HG02571 (cell line): ENCODE data around the gene CDCA5.

Source experiments
- ATAC-seq: cut with Tn5 transposase; IDR thresholded peaks from one replicate; pipeline ENCODE4 v1.9.1; 2021; ENCODE audit warnings: mild to moderate bottlenecking, moderate library complexity; ENCODE audit not compliant: unreplicated experiment

The CDCA5 gene

DNA sequence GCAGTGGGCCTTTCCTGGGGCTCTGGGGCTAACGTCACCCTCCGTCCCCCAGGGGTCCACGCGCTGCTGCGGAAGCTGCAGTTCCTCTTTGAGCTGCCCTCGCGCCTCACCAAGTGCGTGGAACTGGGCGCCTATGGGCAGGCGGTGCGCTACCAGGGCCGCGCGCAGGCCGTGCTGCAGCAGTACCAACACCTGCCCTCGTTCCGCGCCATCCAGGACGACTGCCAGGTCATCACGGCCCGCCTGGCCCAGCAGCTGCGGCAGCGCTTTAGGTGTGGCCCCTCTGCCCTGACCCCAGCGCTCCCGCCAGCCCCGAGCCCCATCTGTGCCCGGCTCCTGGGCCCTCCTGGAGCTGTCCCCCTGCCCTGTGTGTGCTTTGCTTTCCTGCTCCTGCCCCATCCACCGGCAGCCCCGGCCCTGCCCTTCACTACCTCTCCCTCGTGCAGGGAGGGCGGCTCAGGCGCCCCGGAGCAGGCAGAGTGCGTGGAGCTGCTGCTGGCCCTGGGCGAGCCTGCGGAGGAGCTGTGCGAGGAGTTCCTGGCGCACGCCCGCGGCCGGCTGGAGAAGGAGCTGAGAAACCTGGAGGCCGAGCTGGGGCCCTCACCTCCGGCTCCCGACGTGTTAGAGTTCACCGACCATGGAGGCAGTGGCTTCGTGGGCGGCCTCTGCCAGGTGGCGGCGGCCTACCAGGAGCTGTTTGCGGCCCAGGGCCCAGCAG lies 24.1 kb upstream of the CDCA5 start:
- ATAC-seq = no peak

DNA sequence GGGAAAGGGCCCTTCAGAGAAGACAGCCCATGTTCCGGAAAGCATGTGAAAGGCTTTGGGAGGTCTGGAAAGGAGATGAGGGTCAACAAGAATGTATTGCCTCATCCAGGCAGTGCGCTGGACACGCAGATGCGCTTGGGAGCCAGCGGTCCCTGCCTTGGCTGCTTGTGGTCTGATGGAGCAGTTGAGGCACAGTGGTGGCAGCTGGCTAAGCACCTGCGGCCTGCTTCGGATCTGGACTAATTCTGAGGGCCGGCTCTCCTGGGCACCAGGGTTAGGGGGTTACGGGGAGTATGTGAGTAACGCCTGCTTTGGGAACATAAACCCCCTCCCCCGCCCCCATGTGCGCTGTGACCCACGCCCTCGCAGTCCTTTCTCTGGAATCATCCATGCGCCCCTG lies 23.2 kb upstream of the CDCA5 start:
- no peak for ATAC-seq

DNA sequence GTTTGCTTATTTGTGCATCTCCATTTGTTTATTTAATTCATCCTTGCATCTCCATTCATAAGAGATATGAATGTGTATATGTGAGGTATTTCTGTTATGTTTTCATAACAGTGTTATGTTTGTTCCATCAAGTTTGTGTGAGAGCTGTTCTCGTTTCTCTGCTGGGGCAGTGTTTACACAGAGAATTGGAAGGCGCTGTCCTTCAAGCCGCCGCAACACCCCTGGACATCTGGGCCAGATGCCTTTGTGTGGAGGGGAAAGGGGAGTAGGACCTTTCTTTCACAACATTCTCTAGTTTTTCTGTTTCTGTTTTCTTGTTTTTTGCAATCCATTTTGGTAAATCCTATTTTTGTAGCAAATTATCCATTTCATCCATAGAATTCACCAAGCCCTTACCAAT lies 20.8 kb upstream of the CDCA5 start:
- no peak for ATAC-seq

DNA sequence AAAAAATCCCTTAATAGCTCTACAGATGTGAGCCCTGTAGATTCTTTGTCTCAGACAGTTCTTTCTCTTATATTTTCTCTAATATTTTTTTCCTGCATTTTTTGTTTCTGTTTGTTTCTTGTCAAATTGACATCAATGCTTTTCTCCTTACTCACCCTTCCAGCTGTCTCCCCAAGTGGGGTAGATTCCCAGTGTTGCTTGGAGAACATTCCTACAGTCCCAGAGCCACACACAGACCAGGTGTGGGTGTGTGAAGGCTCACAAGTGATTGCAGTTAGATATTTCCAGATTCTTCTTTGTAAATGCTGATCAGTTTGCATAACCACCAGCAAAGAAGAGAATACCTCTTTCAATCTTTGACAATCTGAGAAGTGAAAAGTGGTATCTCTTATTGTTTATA lies 19.6 kb upstream of the CDCA5 start:
- ATAC-seq = no peak

DNA sequence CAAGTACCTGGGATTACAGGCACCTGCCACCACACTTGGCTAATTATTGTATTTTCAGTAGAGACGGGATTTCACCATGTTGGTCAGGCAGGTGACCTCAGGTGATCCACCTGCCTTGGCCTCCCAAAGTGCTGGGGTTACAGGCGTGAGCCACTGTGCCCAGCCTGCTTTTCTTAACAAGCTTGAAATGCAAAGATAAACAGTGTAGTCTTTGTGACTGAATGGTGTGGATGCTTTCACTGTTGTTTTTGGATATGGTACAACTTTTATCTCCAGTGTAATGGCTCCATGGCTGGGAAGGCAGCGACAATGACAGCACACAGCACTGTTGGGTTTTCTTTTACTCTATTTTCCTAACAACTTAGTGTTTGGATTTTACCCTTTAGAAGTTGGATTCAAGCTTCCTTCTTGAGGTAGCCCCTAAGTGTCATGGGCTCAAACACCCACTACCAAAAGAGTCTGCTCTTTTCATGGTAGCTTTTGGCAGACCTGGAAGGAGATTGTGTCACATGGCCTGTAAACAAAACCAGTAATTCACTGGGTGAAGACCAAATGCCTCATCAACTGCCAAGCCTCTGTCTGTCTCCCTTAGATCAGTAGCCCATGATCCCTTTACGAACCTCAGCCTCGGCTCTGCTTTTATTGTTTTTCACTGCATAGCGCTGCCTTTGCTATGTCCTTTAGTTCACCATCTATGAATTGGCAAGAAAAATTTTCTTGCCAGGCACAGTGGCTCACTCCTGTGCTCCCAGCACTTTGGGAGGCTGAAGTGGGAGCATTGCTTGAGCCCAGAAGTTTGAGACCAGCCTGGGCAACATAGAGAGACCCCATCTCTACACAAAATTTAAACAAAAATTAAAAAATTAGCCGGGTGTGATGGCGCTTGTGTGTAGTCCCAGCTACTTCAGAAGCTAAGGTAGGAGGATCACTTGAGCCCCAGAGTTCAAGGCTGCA lies 18.6 kb upstream of the CDCA5 start:
- ATAC-seq = no peak

DNA sequence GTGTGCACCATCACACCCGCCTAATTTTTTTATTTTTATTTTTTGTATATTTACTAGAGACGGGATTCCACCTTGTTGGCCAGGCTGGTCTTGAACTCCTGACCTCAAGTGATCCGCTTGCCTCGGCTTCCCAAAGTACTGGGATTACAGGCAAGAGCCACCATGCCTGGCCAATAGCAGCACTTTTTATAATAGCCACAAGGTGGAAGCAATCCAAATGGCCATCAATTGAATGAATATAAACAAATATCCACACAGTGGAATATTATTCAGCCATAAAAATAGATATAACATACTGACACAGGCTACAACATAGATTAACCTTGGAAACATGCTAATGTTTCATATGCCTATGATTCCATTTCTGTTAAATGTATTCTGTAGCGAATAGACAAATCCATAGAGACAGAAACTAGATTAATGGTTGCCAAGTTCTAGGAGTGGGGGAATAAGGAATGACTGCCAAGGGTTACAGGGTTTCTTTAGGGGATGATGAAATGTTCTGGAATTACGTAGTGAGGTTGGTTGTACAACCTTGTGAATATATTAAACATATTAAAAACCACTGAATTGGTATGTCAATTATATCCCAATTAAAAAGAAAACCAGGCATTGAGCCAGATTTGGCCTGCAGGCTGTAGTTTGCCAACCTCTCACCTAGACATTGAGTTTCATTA lies 17.0 kb upstream of the CDCA5 start:
- no peak for ATAC-seq

DNA sequence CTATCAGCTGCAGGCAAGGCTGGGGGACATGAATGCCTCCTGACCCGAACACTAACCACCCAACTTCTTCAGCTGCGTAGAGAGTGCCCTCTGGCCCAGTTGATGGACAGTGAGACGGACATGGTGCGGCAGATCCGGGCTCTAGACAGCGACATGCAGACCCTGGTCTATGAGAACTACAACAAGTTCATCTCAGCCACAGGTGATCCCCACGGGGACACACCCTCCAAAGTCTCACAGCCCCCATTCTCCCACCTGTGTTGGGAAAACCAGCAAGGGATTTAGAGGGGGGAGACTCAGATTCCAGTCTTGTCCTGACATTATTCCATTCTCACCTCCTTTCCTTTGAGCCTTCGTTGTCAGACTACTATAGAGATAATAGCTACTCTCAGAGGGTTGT lies 13.1 kb upstream of the CDCA5 start:
- ATAC-seq = no peak

DNA sequence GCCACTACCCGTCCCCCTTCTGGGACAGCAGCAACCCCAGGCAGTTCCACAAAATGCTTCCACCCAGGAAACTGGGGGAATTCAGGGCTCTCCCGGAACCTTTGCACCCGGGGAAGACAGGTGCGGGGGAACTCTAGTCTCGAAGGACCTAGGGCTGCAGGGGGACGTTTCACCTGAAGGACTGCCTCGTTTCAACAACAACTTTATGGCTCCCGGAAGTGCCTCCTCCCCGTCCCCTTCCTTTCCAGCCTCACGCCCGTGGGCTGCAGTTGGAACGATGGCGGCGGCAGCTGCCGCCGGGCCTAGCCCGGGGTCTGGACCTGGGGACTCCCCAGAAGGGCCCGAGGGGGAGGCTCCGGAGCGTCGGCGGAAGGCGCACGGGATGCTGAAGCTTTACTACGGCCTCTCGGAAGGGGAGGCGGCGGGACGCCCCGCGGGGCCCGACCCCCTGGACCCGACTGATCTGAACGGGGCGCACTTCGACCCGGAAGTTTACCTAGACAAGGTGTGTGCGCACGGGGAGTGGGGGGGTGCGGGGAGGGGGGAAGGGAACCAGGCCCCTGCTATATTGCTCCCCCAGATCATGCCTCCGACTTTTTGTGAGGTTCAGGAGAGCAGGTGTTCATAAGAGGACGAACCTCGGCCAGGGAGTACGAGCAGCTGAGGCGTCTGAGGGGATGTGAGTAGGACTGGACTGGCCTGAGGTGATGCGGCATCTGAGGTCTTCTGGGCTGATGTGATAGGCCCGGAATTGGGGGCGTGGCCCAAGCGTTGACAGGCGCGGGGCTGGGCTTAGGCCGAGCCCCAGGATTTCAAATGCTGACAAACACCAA lies 12.3 kb upstream of the CDCA5 start, which contains the start of gene VPS51:
Gene VPS51 (plus strand): TSS at position 241 of the 833 bp plus-strand sequence. CDS start 37 bp downstream, at position 278.
- peak; percentile 87 for ATAC-seq

DNA sequence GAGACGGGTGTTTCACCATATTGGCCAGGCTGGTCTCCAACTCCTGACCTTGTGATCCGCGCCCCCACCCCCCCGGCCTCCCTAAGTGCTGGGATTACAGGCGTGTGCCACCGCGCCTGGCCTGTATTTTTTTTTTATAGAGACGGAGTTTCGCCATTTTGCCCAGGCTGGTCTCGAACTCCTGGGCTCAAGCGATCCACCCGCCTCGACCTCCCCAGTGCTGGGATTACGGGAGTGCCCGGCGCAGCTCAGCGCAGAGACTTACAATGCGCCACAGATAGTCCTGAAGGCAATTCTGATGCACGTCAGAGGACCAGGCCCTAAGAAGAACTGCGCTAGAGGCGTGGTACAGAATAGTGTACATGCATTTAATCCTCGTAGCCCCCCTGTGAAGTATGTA lies 11.6 kb upstream of the CDCA5 start:
- no peak for ATAC-seq

DNA sequence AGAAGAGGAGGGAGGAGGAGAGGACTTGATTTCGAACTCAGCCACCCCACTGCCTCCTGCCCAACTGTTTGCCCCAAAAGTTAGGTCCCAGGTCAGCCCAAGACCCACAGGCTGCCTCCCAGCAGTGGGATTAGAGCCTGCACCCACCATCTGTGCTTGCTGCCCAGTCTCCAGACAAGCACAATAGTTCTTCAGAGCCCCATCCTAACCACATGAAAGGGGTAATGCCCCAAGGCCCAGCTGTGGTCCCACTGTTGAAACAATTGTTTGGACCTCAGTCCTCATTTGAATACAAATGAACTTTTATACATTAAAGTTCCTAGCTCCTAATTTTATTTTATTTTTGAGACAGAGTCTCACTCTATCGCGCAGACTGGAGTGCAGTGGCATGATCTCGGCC lies 6.8 kb upstream of the CDCA5 start:
- no peak for ATAC-seq

DNA sequence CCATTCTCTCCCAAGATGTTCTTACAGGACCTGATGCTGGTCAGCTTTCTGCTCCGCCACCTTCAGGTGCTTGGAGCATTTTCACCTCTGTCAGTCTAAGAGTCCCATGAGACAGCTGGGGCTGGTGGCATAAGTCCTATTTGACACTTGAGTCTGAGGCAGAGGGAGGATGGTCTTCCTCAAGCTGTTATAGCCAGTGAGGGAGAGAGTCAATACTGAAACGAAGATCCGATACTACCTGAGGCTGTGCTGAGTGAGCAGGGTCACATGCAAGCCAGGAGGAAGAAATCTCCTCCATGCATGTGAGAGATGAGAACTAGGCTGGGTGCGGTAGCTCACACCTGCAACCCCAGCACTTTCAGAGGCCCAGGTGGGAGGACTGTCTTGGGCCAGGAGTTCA lies 5.8 kb upstream of the CDCA5 start:
- no peak for ATAC-seq

DNA sequence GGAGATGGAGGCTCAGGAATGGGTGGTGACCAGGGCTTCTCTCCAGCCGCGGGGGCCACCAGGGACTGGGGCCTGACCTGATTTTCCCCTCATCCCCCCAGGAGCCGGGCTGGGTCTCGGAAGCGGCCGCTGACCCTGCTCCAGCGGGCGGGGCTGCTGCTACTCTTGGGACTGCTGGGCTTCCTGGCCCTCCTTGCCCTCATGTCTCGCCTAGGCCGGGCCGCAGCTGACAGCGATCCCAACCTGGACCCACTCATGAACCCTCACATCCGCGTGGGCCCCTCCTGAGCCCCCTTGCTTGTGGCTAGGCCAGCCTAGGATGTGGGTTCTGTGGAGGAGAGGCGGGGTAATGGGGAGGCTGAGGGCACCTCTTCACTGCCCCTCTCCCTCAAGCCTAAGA lies 4.0 kb upstream of the CDCA5 start:
- ATAC-seq = no peak

DNA sequence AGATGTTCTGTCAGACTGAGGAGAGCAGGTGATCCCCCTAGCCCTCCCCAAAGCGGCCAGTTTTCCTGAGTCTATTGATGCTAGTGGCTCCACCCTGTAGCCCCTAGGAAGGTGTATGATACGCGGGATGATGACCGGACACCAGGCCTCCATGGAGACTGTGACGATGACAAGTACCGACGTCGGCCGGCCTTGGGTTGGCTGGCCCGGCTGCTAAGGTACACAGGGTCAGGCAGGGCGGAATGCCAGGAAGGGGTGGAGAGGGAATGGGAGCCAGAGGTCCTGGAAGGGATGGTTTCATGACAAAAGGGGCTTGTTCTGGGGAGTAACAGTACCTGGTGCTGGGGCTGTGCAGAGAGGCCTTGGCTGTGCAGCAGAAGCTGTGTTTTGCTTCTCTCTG lies 3.4 kb upstream of the CDCA5 start:
- no peak for ATAC-seq

DNA sequence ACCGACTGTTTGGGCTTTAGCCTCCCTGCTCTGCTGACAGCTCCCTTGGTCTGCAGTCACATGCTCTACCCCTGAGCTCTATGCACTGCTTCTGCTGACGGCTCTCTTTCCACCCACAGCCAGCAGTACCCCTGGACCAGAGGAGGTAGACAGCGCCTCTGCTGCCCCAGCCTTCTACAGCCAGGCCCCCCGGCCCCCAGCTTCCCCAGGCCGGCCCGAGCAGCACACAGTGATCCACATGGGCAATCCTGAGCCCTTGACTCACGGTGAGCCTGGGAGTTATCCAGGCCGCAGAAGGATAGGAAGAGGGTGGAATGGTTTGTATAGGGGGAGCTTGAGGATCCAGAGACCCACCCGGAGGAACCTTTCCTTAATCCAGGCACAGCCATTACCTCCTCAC lies 3.0 kb upstream of the CDCA5 start:
- ATAC-seq = no peak

DNA sequence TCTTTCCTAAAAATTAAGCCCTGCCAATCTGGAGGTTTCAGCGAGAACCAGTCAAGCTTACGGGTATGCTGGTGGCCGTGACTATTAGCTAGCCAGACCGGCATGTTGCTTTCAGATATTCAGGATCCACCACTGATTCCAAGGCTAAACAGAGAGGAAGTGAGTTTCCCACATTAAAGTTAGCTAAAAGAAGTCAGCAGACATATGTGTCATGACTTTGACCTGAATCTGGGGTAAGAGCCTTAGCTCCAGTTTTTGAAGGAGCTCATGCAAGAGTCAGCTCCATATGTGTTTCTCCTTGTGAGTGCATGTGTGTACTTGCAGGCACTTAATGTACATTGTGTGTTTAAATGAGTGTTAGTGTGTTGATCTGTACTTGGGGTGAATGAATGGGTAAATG lies 1.6 kb upstream of the CDCA5 start:
- no peak for ATAC-seq

DNA sequence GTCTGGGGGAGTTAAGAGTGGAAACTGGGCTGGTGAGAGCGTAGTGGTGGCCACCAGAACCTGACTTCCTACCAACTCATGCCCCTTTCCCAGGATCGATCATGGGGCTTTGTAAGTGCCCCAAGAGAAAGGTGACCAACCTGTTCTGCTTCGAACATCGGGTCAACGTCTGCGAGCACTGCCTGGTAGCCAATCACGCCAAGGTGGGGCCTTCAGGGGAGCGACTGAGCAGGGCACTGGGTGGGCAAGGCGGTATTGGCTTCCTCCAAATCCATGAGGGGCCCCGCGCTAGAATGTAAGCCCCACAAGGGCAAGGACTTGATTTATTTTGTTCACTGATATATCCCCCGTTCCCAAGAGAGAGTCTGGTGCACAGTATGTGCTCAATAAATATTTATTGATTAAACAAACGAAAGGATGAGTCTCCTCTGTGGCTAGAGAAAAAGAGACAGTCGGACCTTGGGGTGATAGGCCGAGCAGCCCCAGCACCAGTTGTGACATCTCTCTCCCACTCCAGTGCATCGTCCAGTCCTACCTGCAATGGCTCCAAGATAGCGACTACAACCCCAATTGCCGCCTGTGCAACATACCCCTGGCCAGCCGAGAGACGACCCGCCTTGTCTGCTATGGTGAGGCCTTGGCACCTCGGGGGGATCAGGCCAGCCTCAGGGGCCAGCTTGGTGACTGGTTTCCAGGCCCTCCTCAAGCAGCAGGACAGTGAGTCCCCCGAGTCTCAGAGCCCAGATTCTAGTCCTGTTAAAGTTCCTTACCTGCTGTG lies 947 bp upstream of the CDCA5 start:
- no peak for ATAC-seq

DNA sequence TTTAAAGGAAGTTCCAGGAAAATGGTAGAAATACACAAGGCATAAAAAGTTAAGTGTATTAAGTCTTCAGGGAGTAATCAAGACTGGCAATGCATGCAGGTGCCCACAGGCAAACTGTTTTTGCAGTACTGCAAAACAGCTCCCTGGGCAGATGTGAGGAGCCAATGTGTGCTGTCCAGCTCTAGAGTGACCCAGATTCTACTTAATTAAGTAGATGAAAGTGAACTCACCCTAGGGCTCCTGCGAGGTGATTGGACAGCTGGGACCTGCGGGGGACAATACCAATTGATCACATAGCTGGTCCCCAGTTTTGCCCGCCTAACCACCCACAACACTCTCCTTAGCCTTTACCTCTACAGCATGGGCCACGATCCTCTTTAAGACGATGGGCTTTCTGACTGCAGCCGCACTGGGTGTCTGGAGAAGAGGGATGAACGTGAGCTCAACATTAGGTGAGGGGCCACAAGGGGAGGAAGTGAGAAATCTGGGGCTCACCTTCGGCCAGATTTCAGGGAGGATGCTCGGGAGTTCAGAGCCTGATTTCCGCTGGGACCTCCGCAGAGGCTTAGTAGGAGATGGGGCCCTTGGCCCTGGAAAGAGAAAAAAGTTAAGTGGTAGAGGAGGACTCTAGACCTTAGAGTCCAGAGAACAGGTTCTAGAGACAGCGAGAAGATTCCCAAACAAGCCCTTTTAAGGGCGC lies 556 bp downstream of the CDCA5 start:
- ATAC-seq = no peak

DNA sequence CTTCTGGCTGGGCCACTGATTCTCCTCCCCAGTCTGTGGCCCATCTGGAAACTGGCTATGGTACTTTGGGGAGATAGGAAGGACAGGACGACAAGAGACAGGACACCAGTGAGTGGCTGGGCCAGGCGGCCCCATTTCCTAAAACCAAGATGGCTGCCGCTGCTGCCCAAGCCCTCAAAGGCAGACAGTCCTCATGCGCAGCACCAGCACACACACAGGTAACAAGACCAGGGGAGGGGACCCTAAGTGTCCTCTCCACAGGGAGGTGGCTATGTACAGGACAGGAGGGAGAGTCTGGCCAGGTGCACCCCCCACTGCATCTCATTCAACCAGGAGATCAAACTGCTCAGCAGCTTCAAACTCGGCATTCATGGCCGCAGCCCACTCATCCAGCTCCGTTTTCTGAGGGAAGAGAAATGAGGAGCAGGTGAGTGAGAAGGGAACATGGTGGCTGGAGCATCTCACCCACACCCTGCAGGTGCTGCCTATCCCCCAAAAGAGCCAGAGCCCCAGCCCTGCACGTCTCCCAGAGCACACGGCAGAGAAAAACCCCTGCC lies 5.0 kb downstream of the CDCA5 start:
- no peak for ATAC-seq

DNA sequence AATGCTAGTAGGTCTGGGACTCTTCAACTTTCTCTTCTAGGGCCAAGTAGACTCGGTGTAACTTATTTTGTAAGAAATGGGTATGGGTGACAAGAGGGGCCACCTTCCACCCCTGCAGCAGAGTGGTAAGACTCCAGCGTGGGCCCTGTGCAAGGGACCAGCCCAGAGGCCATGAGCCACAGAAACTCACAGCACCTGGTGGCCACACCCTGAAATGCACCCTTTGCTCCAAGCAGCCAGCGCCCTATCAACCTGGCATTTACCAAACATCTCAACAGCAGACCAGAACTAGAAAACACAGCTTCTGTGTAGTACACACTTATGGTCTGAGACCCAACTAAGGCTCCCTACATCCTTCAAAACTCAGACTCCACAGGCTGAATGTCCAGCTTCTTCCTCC lies 5.7 kb downstream of the CDCA5 start:
- ATAC-seq = no peak
